ENCODE data around the gene ASIC4. TPM values are rescaled to one million over a fixed set of nuclear protein-coding genes. Genes with fewer than 3 reads are reported as not detected.

Gene ASIC4
- total RNA-seq, 1 experiment from 2014 or later: not detected

DNA sequence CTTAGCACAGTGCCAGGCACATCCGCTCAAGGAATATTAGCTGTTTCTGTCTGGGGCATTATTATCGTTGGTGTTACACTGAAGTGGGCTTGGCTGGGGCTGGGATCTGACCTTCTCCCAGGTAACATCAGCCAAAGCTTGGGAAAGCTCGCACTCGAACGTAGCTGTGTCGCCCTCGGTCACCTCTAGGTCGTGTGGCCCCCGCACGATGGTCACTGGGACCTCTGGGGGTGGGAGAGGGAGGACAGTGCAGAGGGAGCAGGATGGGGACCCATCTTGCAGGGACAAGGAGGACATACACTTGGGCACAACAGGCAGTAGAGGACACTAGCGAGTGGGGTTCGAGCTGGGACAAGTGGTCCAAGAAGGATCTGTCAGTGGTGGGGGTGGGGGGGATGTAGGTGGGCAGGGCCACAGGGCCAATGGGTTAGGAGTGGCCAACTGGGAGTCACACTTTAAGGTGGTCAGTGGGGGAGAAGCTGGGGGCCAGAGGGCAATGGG, 39.2 kb downstream of the ASIC4 start:
- DNase-seq (ENCODE audit: low read depth, low spot score): no peak
- in situ Hi-C loops (cut with HindIII; ENCODE audit: low pct_unique_long_range_greater_than_20kb, low sequenced_read_pairs): no loop called here

- DNase-seq (ENCODE audit: low read depth, low spot score): no peak
- in situ Hi-C loops (cut with HindIII; ENCODE audit: low pct_unique_long_range_greater_than_20kb, low sequenced_read_pairs): no loop called here
Observed at GRCh38 chr2:219554350-219554749, 40.1 kb downstream of the ASIC4 start.

DNA sequence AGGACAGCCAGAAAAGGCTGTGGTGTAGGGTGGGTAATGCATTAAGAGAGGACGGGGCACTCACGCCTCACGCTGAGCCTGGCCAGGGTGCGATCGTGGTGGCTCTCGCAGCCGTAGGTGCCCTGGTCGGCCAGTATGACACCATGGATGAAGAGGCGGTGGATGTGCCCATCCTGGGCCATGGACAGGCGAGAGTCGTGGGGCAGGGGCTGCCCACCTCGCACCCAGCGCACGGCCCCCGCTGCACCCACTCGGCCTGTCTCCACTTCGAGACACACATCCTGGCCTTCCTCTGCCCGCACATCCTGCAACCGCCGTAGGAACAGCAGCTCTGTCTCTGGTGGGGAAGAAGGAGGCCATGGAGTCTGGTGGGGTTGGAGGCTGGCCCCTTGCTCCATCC, 41.7 kb downstream of the ASIC4 start:
- DNase-seq (ENCODE audit: low read depth, low spot score): no peak
- in situ Hi-C loops (cut with HindIII; ENCODE audit: low pct_unique_long_range_greater_than_20kb, low sequenced_read_pairs): no loop called here

- in situ Hi-C loops (cut with HindIII; ENCODE audit: low pct_unique_long_range_greater_than_20kb, low sequenced_read_pairs): no loop called here
- no peak for DNase-seq (ENCODE audit: low read depth, low spot score)
Observed at GRCh38 chr2:219556413-219556812, 42.1 kb downstream of the ASIC4 start.

DNA sequence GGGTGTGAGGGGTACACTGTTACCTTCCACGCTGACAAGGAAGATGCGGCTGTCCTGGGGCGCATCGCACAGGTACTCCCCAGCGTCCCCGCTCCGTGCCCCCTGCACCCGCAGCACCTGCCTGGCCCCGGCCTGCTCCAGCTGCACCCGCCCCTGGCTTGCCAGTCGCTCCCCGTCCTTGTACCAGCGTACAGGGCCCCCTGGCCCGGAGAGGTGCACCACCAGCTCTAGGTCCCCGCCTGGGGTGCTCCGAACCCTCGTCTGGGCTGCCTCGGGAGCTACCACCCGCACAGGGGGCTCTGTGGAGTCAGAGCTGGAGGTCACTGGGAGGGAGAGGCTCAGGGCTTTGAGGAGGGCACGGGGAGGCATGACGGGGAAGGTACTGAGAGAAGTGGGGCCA, 43.0 kb downstream of the ASIC4 start:
- in situ Hi-C loops (cut with HindIII; ENCODE audit: low pct_unique_long_range_greater_than_20kb, low sequenced_read_pairs): no loop called here
- DNase-seq (ENCODE audit: low read depth, low spot score): no peak

DNA sequence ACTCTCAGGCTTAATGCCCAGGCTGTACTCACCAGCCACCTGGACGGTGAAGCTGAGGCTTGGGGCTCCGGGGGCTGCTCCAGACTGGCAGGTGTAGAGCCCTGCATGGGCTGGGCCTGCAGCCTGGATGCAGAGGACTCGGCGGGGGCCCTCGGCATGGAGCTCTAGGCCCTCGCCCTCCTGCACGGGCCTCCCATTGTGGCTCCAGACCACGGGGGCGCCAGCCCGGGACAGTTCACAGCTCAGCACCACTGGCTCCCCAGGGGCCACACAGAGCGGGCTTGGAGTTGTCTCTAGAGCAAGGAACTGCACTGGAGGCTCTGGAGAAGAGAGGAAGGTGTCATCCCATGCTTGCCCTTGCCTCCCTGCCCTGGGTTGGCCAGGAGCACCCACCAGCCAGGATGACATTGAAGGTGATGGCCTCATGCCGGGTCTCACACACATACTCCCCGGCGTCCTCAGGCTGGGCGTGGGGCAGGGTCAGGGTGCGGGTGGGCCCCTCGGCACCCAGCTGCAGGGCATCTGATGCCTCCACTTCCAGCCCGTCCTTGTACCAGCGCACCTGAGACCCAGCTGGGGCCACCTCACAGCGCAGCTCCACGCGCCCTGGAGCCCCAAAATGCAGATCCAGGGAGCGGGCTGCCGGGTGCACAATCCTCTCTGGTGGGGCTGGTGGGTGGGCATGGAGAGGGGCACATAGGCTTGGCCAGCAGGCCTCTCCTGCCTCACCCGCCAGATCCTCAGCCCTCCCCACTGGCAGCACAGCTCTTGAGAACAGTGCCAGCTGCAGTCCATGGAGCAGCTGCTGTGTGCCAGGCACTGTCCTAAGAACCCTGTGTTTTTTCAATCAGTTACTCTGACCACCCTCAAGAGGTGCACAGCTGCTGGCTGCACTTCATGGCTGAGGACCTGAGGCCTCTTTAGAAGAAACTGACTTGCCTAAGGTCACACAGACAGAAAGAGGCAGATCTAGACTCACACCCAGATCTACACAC, 43.8 kb downstream of the ASIC4 start:
- in situ Hi-C loops (cut with HindIII; ENCODE audit: low pct_unique_long_range_greater_than_20kb, low sequenced_read_pairs): no loop called here

DNA sequence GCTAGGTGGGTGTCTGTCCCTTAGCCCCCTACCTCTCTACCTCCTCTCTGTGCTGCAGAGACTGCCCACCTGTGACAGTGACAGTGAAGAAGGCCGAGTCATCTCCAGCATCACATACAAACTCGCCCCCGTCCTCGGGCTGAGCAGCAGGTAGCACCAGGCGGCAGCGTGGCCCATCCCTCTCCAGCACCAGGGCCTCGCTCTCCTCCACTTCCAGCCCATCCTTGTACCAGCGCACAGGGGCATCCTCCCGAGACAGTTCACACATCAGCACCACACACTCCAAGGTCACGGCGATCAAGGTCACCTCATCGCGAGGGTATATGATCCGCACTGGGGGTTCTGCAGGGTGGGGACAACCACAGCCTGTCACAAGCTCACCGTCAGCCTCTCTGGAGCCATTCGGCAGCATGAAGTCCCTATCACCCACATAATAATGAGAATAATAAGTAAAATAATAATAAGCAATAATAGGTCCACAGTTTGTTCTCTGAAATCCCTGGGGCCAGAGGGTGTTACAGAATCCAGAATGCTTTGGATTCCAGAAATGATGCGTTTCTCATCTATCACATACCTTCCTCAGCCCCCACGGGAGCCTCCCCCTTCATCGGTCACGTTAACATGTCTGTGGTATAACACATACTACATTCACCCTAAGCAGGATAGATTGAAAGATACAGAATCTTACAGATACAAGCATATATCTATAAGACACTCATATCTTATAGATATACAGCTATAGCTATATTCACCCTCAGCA, 45.1 kb downstream of the ASIC4 start:
- in situ Hi-C loops (cut with HindIII; ENCODE audit: low pct_unique_long_range_greater_than_20kb, low sequenced_read_pairs): no loop called here

More for the DNA sequence above, 43.8 kb downstream of the ASIC4 start:
- no peak for DNase-seq (ENCODE audit: low read depth, low spot score)

DNA sequence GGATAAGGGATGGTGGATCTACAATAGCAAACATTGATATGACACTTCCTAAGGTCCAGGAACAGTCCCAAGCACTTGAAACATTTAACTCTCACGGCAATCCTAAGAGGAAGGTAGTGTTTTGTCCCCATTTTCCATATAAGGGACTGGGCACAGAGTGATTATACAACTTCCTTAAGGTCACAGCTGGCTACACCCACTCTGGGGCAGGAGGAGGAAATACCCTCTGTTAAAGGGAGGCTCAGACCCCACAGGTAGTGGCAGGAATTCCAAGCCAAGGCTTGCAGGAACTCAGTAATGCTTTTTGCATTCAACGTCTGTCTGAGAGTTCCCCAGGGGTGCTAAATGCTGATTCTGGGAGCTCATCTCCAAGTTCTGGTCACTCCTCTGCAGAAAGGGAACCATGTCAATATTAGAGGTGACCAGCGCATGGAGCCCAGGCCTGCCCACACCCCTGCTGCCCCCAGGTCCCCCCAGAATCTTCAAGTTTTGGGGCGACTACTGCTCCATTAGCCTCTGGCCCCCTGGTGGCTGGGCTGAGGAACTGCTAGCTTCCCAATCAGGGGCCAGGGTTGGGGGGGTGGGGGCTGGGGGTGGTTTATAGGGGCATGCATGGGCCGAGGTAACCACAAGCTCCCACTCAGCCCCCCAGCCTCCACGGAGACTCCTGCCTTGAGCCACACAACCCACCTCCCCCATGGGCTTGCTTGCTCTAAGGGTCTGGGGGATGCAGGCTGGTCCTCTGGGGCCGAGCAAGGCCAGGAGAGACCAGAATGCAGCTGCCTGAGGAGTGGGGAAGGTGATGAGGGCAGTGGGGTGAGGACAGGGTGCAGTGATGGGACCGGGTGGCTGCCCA, 46.0 kb downstream of the ASIC4 start:
- in situ Hi-C loops (cut with HindIII; ENCODE audit: low pct_unique_long_range_greater_than_20kb, low sequenced_read_pairs): no loop called here

More for the DNA sequence above, 45.1 kb downstream of the ASIC4 start:
- no peak for DNase-seq (ENCODE audit: low read depth, low spot score)

GRCh38 chr2:219560893-219561178, 46.6 kb downstream of the ASIC4 start:
- DNase-seq (ENCODE audit: low read depth, low spot score): no peak
- in situ Hi-C loops (cut with HindIII; ENCODE audit: low pct_unique_long_range_greater_than_20kb, low sequenced_read_pairs): no loop called here

More for the DNA sequence above, 46.0 kb downstream of the ASIC4 start:
- DNase-seq (ENCODE audit: low read depth, low spot score): no peak

GRCh38 chr2:219561179-219562048, 47.1 kb downstream of the ASIC4 start:
- no peak for DNase-seq (ENCODE audit: low read depth, low spot score)
- in situ Hi-C loops (cut with HindIII; ENCODE audit: low pct_unique_long_range_greater_than_20kb, low sequenced_read_pairs): no loop called here

DNA sequence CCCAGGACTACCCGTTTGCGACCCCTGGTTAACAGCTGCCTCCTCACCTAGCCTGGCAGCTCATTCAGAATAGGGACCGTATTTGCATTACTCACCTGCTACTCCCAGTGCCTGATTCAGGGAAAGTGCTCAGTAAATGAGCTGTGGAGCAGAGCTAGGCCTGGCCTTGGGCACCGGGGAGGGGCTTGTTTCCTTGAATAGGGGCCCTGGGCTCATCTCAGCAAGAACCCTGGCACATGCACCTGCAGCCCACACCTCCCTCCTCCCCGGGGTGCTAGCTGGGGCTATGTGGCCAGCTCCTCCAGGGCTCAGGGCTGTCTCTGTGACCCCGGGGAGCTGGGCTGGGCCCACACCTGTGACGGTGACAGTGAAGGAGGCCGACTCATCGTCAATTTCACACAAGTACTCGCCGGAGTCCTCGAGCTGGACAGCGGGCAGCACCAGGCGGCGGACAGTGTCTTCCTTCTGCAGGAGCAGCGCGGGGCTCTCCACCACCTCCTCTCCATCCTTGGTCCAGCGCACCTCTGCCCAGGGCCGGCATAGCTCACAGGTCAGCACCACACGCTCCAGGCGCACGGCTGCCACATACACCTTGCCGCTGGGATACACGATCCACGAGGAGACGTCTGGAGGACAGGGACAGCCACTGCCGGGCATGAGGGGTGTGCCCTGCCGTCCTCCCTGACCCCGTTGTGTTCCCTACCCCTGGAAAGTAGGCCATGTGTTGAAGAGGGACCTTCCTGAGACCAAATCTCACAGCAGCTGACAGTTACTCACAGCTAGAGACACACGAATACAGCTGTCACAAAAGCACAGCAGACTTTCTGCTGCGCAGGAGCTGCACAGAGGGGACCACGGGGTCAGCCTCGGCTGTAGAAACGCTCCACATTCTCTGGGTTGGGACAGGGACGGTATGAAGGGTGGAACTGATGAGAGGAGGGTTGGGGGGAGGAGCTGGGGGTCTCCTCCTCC, 48.1 kb downstream of the ASIC4 start:
- DNase-seq (ENCODE audit: low read depth, low spot score): no peak
- in situ Hi-C loops (cut with HindIII; ENCODE audit: low pct_unique_long_range_greater_than_20kb, low sequenced_read_pairs): no loop called here

DNA sequence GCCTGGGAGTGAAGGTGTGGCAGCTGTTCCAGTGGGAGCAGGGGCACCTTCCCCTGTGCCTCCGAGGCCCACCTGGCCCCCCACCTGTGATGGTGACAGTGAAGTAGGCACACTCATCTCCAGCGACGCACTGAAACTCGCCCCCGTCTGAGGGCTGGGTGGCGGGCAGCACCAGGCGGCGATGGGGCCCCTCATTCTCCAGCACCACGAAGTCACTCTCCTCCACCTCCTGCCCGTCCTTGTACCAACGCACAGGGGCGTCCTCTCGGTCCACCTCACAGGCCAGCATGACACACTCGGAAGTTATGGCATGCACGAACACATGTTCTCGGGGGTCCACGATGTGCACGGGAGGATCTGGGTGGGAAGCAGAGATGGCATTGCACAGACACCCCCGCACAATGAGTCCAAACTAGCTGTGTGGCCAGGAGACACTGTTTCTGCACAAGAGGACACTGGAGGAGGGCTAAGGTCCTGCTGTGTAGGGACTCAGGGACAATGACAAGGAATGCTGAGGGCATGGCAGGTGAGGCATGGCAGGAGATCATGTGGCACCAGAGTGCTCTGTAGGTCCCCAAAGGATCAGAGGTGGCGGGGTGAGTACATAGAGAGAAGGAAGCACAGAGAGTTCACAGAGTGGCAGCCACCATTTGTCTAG, 49.1 kb downstream of the ASIC4 start:
- DNase-seq (ENCODE audit: low read depth, low spot score): no peak
- in situ Hi-C loops (cut with HindIII; ENCODE audit: low pct_unique_long_range_greater_than_20kb, low sequenced_read_pairs): no loop called here

GRCh38 chr2:219565130-219566080, 51.1 kb downstream of the ASIC4 start:
- in situ Hi-C loops (cut with HindIII; ENCODE audit: low pct_unique_long_range_greater_than_20kb, low sequenced_read_pairs): no loop called here

DNA sequence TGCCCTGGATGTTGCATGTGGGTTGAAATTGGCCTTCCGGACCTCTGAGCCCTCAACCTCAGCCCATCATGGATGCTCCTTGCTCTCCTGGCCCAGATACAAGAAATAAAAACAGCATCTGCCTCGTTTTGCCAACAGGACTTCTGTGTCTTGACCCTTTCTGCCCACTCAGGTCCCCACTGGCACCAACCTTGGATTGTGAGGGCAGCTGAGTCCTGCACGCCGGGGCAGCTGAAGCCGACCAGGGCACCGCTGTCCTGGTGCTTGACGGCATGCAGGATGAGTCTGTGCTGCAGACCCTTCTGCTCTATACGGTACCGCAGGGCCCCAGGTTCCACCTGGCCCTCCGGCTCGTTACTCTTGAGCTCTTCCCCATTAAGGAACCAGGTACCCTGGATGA, 52.4 kb downstream of the ASIC4 start:
- no peak for DNase-seq (ENCODE audit: low read depth, low spot score)
- in situ Hi-C loops (cut with HindIII; ENCODE audit: low pct_unique_long_range_greater_than_20kb, low sequenced_read_pairs): no loop called here

More at GRCh38 chr2:219565130-219566080, 51.1 kb downstream of the ASIC4 start:
- DNase-seq (ENCODE audit: low read depth, low spot score): no peak

Data from SK-MEL-5 (cell line).